Dedifferentiated amniotic fluid mesenchymal stem cell (primary cell): Measurements from ENCODE around the gene SLC17A9.

Experiments used
- DNase-seq: peaks from one replicate; pipeline ENCODE4 v3.0.0-alpha.2; 2016; ENCODE audit errors: extremely low spot score

SLC17A9 gene, protein sequence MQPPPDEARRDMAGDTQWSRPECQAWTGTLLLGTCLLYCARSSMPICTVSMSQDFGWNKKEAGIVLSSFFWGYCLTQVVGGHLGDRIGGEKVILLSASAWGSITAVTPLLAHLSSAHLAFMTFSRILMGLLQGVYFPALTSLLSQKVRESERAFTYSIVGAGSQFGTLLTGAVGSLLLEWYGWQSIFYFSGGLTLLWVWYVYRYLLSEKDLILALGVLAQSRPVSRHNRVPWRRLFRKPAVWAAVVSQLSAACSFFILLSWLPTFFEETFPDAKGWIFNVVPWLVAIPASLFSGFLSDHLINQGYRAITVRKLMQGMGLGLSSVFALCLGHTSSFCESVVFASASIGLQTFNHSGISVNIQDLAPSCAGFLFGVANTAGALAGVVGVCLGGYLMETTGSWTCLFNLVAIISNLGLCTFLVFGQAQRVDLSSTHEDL

DNA sequence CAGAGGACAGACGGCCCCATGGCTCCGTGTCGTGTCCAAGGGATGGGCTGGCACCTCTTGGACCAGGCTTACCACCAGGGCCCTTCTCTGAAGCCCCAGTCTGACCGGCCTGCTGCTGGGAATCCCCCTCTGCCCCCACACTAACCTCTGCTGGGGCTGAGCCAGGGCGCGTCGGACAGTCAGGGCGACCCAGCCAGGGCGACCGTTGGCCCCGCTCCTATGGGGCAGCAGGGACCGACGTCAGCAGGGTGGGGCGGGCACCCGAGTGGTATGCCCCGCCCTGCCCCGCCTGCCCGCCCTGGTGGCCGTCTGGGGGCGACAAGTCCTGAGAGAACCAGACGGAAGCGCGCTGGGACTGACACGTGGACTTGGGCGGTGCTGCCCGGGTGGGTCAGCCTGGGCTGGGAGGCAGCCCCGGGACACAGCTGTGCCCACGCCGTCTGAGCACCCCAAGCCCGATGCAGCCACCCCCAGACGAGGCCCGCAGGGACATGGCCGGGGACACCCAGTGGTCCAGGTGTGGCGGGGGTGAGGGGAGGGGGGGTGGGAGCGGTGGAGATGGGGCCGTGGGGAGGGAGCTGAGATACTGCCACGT, at the start of gene SLC17A9:
TSS of gene SLC17A9 (plus strand) at position 337 of the 595 bp plus-strand sequence. CDS start at position 459, 122 bp downstream.
- DNase-seq, result no peak

DNA sequence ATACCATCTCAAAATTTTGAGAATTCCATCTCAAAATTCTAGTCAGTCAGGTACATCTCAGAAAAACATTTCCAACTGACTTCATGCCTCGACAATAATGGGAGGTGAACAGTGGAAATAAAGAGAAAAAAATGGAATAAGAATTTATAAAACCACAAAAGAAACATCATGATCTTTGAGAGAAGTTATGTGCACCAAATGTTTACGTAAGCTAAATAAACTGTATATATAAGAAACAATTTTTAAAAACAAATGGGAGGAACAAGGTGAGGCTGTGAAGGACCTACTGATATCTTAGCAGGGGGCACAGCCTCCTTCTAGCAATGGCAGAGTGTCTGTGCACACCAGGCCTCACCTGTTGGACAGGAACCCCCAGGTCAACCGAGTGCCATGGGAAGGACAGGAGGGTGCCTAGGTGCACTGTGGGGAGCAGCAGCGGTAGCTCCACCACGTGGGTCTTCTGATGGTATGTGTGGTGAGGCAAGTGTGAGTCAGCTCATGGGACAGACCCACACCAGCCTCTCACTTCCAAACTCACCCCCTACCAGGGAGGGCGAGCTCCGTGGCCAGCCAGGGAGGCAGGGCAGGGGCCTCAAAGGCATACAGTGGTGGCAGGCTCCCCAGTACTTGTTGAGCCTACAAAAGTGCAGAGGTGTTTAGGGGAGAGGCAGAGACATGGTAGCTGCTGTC, 49.4 kb upstream of the SLC17A9 start:
- DNase-seq, result no peak

GRCh38 chr20:62905536-62906117, 46.9 kb upstream of the SLC17A9 start:
- DNase-seq, result no peak

GRCh38 chr20:62906209-62906608, 46.3 kb upstream of the SLC17A9 start:
- DNase-seq, result no peak

GRCh38 chr20:62906647-62907375, 45.7 kb upstream of the SLC17A9 start:
- DNase-seq, result no peak

DNA sequence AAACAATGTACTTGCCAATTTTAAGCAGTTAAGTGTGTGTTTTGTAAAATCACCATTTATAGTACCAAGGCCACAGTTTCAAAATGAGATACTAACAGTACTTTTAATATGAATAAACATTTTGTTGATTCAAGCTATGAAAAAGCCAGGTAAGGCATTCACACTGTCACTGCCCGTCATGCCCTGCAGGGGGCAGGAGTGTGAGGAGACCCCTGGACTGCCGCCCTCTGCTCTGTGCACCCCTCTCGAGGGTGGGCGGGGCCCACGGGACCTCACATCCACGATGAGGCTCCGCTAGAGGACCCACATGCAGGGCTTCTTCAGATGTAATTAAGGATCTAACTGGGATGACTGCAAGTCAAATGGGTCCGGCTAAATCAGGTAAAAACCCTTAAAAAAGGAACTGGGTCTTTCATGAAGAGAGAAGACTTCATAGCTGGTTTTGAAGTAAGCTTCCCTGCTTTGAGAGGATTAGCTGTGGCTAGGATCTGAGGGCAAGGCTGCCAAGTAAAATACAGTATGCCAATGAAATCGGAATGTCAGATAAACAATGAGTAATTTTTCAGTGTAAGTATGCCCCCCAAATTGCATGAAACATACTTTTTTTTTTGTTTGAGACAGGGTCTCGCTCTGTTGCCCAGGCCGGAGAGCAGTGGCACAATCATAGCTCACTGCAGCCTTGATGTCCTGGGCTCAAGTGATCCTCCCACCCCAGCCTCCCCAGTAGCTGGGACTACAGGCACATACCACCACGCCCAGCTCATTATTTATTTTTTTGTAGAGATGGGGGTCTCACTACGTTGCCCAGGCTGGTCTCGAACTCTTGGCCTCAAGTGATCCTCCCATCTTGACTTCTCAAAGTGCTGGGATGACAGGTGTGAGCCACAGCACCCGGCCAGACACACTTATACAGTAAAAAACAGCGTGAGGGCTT, 44.9 kb upstream of the SLC17A9 start:
- DNase-seq, result no peak

DNA sequence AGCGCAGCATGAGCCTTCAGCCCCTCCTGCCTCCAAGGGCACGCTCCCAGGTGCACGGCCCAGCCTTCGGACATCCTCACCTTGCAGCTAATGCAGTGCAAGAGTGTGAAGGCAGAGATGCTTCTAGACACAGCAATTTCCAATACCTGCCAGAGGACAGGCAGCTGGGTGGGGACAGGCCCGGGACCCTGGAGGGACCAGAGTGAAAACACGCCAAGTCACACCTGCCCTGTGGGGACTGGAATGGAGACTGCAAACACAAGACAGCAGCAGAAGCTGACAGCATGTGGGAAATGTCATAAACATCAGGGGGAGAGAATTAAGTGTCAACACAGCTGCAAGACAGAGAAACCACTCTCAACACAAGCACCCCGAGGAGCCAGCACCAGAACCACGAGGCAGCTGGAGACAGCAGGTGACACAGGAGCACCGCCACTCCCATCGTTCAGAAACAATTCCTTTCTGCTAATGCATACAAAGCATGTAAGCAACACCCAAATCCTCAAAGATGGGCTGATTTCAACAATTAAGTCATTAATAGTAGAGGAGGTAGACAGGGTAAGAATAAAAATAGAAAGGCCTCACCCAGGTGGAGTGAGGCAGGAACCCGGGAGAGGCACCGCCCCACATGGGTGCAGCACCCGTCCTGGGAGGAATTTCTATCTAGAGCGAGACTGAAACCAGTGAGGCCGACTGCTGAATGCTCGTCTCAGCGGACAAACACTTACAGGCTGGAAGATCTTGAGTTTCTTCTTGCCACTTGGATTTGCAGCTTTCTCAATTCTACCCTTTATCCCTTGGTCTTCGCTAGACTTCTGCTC, 43.3 kb upstream of the SLC17A9 start:
- DNase-seq, result no peak

- no peak for DNase-seq
These were observed 42.2 kb upstream of the SLC17A9 start for GRCh38 chr20:62910217-62910766.

DNA sequence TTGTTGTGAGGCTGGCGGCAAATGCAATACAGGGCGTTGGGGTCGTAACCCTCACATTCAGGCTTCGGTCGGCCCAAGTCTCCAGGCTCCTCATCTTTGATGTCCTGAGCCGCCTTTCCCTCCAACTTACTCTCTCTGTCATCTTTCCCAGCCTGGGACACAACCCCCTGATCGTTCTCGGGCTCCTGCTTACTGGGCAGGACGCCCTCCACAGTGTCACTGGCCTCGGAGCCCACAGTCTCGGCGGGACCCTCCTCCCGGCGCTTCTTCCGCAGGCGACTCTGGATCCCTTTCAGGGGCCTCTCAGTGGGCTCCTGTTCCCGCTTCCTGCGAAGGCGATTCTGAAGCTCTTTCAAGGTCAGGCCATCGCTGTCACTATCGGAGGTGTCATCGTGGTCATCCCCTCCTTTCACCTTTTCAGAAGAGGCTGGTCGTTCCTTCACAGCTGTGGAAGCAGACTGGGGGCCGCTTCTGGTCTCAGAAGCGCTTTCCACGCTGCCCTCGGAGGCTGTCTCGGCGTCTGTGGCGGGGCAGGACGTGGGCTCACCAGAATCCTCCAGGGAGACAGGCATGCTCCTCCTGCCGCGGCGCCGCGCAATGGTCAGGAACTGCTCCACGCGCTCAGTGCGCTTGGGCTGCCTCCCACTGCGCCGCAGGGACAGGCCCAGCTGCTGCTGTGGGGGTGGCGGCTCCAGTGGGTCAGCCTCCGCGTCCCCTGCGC, 41.6 kb upstream of the SLC17A9 start:
- DNase-seq, result no peak

GRCh38 chr20:62911701-62912280, 40.7 kb upstream of the SLC17A9 start:
- no peak for DNase-seq

DNA sequence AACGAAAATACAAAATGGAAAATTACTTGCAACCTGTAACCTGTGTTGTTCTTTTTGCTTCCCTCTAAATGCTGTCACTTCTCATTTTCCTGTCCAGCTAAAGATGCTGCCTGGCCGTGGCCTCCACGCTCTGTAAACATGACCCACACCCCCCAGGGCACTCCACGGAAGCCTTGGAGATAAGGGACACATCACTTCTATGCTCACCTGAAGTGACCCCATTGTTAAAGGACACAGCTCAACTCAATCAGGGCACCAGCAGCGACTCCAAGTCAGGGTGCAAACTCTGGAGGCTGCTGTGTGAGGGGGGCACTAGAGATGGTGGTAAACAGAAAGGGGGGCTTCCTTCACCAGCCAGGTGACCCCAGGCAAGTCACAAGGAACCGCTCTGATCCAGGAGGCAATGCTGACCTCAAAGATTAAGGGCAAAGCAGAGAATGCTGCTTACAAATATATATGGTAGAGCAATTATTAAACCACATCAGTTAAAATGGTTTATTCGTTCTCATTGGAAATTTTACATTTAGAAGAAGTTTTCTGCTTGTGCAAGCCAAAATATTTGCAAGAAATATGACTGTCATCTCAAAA, 39.4 kb upstream of the SLC17A9 start:
- DNase-seq, result no peak

- no peak for DNase-seq
These were observed 38.1 kb upstream of the SLC17A9 start for GRCh38 chr20:62914436-62914835.

GRCh38 chr20:62914970-62915457, 37.5 kb upstream of the SLC17A9 start:
- no peak for DNase-seq

DNA sequence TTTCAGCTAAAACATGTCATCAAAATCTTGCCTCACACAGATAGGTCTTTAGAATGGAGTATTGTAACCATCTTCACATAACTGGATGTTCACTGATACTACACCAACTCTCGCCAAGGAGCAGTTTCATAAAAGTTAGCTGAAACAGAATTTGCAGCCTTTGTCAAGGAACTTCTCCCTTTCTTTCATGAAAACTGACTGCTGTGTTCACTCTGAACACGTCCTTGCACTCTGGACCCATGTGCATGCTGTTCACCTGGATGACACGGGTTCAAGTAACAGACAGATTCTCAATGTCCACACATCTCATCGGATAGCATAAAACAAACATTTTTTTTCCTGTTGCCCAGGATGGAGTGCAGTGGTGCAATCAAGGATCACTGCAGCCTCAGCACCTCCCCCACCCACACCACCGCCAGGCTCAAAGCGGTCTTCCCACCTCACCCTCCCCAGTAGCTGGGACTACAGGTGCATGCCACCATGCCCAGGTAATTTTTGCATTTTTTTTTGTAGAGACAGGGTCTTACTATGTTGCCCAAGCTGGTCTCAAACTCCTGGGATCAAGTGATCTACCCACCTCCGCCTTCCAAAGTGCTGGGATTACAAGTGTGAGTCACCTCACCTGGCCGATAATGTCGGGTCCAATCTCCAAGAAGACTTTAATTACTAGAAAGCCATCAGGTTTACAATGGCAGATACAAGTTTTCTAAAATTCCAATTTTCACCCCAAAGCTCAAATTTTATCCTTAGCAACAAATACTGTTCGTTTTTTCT, 35.6 kb upstream of the SLC17A9 start:
- DNase-seq, result no peak

DNA sequence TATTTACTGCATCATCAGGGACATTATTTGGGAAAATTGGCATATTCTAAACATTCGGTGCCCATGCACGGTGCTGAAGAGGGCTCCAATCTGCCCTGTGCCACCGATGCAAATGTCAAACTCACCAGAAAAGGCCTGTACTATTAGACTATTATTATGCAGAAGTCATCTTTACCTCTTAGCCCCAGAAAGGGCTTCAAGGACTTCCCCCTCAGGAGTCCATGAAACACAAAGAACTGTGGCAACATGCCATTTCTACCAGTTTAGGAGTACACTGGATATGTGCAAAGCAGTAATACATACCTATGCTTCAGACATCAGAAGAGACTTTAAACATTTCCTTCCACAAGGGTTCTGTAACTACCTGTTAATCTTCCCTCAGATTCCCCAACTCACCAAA, 34.8 kb upstream of the SLC17A9 start:
- no peak for DNase-seq

- DNase-seq, result no peak
These were observed 34.4 kb upstream of the SLC17A9 start for GRCh38 chr20:62918147-62918546.

DNA sequence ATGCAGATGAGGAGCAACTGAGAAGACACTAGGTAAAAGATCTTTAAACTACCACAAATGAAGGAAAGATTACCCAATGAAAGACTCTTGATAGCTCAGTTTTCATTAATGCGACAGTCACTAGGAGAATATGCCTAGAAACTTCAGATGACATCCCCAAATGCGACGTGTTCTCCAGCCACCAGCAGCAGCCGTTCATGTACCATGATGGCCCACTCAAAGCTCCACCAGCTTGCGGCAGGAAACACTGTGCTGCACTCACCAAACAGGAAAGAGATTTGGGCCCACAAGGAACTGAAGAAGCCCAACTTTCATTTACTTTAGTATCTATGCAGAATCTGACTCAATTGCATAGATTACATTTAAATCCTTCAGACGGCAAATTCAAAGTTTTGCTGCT, 33.7 kb upstream of the SLC17A9 start:
- no peak for DNase-seq
